Uterus (tissue), 4 donors: Measurements from ENCODE around the gene BCAS3. TPM values are rescaled to one million over a fixed set of nuclear protein-coding genes. Genes with fewer than 3 reads are reported as not detected.

ENCODE experiments used
- DNase-seq, 2 donors: peaks; one replicate each; pipeline ENCODE4 v3.0.0-alpha.2; 2019 to 2020
- H3K27ac ChIP-seq, 2 donors: fragments of 200-600 bp; sonication (generic); 1 replicate in 1 of 2; 2 replicates in 1 of 2; pipeline ENCODE4 v1.5.1; 2016 to 2018
- H3K27me3 ChIP-seq, 2 donors: fragments of 200-600 bp; sonication (generic); one replicate each; pipeline ENCODE4 v1.5.1; 2018 to 2019; ENCODE audit warnings: control low read depth in 1 of 2
- H3K36me3 ChIP-seq, 2 donors: fragments of 200-600 bp; sonication (generic); one replicate each; pipeline ENCODE4 v1.5.1; 2019; ENCODE audit warnings: control low read depth in 1 of 2
- H3K4me1 ChIP-seq, 2 donors: fragments of 200-600 bp; sonication (generic); one replicate each; pipeline ENCODE4 v1.5.1; 2018 to 2019; ENCODE audit warnings: control low read depth in 1 of 2
- H3K4me3 ChIP-seq, 2 donors: fragments of 200-600 bp; sonication (generic); 1 replicate in 1 of 2; 2 replicates in 1 of 2; pipeline ENCODE4 v1.5.1; 2018 to 2019; ENCODE audit warnings: mild to moderate bottlenecking in 1 of 2
- H3K9me3 ChIP-seq, 2 donors: fragments of 200-600 bp; sonication (generic); one replicate each; pipeline ENCODE4 v1.5.1; 2019; ENCODE audit warnings: control low read depth in 1 of 2
- CTCF ChIP-seq, 4 experiments: fragments of 200-600 bp in 2 of 4; fragments of 450-650 bp in 2 of 4; sonication (generic) in 2 of 4; IDR thresholded peaks; one replicate each; pipeline ENCODE4 v1.5.1; 2016 to 2019; ENCODE audit warnings: antibody characterized with exemption in 4 of 4, mild to moderate bottlenecking in 2 of 4, moderate library complexity in 1 of 4
- POLR2A ChIP-seq, 2 donors: fragments of 450-650 bp; IDR thresholded peaks; one replicate each; pipeline ENCODE4 v1.6.1; 2016; ENCODE audit warnings: antibody characterized with exemption in 2 of 2, mild to moderate bottlenecking in 1 of 2, moderate library complexity in 1 of 2
- intact Hi-C: fragments of 100-400 bp; cut with DNase I; formaldehyde crosslinking; loops from one replicate; pipeline ENCODE4 v1.15.1; 2023; ENCODE audit warnings: low total_unique reads
- total RNA-seq, 4 donors: library from RNA; depleted of rRNA in 3 of 4; stranded (reverse); fragments of >200 nt in 3 of 4; gene quantifications; one replicate each; pipeline versions ENCODE4 v1.1.0 to v1.2.4, GENCODE V29; 2014 to 2023
- donor health status: DM: yes; HTN: yes; CAD: no.

The BCAS3 gene
- total RNA-seq, 4 donors from 2014 or later, result 42.6 to 147 (median 83.7) TPM

GRCh38 chr17:61415374-61416210, 737.9 kb downstream of the BCAS3 start:
- intact Hi-C loops, result no loop called here
- H3K9me3 ChIP-seq, result no peaks in the 10 kb centered on the region
- no peaks in the 10 kb centered on the region for H3K4me1 ChIP-seq
- H3K27me3 ChIP-seq, result no peaks in the 10 kb centered on the region
- no peak overlapping the region for H3K4me3 ChIP-seq
- H3K27ac ChIP-seq, result peak overlapping the region in 1 of 2 donors; percentile 65
- no peak for DNase-seq
- no peak for TF ChIP-seq POLR2A (IDR thresholded peaks at IDR 0.05)
- TF ChIP-seq CTCF (IDR thresholded peaks at IDR 0.05), result no peak
- H3K36me3 ChIP-seq, result no peaks in the 10 kb centered on the region

DNA sequence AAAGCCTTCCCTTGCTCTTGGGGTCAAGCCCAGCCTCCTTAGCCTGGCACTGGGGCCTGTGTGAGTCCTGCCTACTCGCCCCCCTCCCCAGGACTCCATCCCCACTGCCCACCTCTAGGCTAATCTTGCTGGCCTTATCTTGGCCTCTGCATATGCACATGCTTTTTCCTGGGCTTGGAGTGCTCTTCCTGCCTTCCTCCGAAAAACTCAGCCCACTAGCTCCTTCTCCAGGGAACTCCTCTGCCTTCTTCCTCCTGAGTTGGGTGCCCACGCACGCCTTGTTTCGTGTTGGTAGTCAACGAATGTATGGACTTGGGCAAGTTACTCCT, 738.5 kb downstream of the BCAS3 start:
- no peaks in the 10 kb centered on the region for H3K36me3 ChIP-seq
- no peaks in the 10 kb centered on the region for H3K27me3 ChIP-seq
- TF ChIP-seq CTCF (IDR thresholded peaks at IDR 0.05), result no peak
- TF ChIP-seq POLR2A (IDR thresholded peaks at IDR 0.05), result no peak
- no peak overlapping the region for H3K4me3 ChIP-seq
- H3K9me3 ChIP-seq, result no peaks in the 10 kb centered on the region
- intact Hi-C loops, result no loop called here
- H3K4me1 ChIP-seq, result no peaks in the 10 kb centered on the region
- DNase-seq, result no peak
- peak overlapping the region in 1 of 2 donors; percentile 65 for H3K27ac ChIP-seq

GRCh38 chr17:61416540-61417363, 739.1 kb downstream of the BCAS3 start:
- no peaks in the 10 kb centered on the region for H3K9me3 ChIP-seq
- no peak overlapping the region for H3K4me3 ChIP-seq
- H3K36me3 ChIP-seq, result no peaks in the 10 kb centered on the region
- peak; percentile 85 to 96 (median 88) for TF ChIP-seq CTCF (IDR thresholded peaks at IDR 0.05)
- TF ChIP-seq POLR2A (IDR thresholded peaks at IDR 0.05), result peak in 1 of 2 donors; percentile 20
- no peaks in the 10 kb centered on the region for H3K4me1 ChIP-seq
- H3K27ac ChIP-seq, result peak overlapping the region in 1 of 2 donors; percentile 65
- H3K27me3 ChIP-seq, result no peaks in the 10 kb centered on the region
- DNase-seq, result peak; percentile 85 to 89
- intact Hi-C loops, result no loop called here

DNA sequence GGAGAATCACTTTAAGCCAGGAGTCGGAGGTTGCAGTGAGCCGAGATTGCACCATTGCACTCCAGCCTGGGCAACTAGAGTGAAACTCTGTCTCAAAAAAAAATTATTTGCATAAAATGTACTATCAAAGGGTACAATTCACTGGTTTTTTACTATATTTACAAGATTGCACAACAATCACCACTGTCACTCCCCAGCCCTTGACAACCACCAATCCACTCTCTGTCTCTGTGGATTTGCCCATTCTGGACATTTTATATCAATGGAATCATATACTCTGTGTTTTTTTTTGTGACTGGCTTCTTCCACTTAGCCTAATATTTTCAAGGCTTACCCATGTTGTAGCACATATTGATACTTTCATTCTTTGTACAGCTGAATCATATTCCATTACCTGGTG, 740.8 kb downstream of the BCAS3 start:
- Histone ChIP-seq H3K27ac (no peak overlapping the region), H3K36me3 (no peaks in the 10 kb centered on the region), H3K4me3 (no peak overlapping the region), H3K9me3 (no peaks in the 10 kb centered on the region), H3K27me3 (peaks cover 0 to 2% of the 10 kb centered on the region in 2 donors), H3K4me1 (no peaks in the 10 kb centered on the region)
- intact Hi-C loops, result no loop called here
- TF ChIP-seq CTCF (IDR thresholded peaks at IDR 0.05) (no peak), POLR2A (IDR thresholded peaks at IDR 0.05) (no peak)
- no peak for DNase-seq
